Embryonic facial prominence (tissue), 1 donor: Measurements from ENCODE around the gene FAM13B.
"Not testable (repeated sequence)": the region's sequence is repeated elsewhere in the genome, so short reads cannot be mapped to it uniquely, and the experiment has no call there.

Experiments used
- DNase-seq: peaks from one replicate; pipeline ENCODE4 v3.0.0-alpha.2; 2016; ENCODE audit errors: extremely low spot score

Gene FAM13B

GRCh38 chr5:137970384-137970783 is 62.5 kb downstream of the FAM13B start:
- DNase-seq, result not testable (repeated sequence)

GRCh38 chr5:137960819-137961218 is 72.1 kb downstream of the FAM13B start:
- DNase-seq, result no peak

DNA sequence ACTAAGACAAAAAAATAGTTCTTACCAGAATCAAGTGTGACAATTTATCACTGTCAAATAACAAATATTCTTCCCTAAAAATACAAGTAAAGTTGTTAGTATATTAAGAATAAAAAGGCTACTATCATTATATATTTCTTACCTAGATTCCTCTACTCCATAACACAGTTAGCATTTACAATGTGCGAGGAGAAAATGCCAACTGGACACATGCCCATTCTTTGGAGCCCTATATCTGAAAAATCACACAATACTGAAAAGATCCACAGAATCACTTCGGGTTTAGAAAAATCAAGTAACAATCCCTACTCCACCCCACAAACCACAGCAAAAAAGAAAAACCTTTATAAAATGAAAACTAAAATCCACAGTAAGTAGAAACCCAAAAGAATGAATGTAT is 72.7 kb downstream of the FAM13B start:
- no peak for DNase-seq

DNA sequence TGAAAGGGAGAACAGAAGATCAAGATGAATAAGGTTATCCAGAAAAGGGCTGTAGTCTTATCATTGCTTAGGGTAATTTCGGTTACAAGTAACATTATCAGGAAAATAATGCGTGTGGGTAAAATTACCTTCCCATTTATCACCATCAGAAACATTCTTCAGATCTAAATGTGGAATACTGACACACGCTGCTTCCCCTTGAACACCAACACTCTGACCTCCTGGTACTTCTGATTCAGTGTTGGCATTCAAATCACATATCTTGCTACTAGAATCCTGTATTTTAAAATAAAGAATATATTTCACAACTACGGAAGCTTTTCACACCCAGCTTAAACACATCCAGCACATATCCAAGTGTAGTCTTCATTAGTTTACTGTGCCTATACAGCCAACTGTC is 73.4 kb downstream of the FAM13B start:
- no peak for DNase-seq

DNA sequence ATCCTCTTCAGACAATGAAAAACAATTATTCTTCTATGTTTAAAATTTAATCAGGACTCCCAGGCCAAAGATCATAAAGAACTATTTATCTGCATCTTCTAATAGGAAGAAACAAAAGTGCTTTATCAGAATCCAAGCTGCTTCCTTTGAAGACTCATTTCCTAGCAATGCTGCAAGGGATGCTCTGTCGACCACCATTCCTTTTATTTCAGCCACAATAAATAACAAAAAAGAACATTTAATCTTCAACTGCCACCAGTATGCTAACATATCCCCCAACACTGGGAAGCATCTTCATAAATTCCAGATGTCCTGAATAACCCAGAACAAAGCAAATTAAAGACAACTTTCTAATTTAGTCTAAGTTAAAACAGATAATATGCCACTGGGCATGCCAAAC is 74.9 kb downstream of the FAM13B start:
- no peak for DNase-seq

GRCh38 chr5:137954131-137954879 is 78.6 kb downstream of the FAM13B start:
- DNase-seq, result no peak

DNA sequence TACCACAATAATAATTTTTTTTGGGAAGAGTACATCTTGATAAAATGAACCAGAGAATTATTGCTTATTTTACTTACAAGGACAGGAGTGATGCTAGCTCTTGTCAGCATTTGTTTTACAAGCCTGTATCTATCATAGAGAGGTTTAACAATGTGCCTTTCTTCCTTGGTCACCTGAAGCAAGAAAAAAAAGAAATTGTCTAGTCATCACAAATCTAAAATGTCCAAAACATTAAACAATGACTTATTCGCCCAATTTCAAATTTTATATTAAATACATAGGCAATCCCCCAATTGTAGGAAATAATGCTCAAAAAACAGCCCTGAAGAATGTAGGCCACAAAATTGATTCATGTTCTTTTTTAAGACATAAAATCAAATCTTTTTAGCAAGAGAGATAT is 87.1 kb downstream of the FAM13B start:
- DNase-seq, result no peak

GRCh38 chr5:137944280-137944679 is 88.6 kb downstream of the FAM13B start:
- DNase-seq, result not testable (repeated sequence)

DNA sequence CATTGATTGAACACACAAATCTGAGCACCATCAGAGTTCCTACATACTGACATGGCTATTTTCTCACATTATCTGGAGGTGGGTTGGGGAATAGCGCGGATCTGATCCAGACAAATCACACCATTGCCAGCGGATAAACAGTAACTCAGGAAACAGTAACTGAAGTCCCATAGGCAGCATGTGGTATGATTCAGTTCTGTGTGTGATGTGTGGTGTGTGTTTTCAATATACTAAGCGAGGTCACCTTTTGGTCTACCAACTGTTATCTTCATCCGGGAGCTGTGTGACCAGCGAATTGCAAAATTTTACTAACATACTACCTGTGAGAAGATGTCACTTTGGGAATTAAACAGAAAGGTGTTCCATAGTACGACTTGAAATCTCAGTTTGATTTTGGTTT is 93.5 kb downstream of the FAM13B start:
- no peak for DNase-seq

GRCh38 chr5:137938751-137939143 is 94.1 kb downstream of the FAM13B start:
- DNase-seq, result no peak

GRCh38 chr5:137937994-137938750 is 94.7 kb downstream of the FAM13B start:
- no peak for DNase-seq

DNA sequence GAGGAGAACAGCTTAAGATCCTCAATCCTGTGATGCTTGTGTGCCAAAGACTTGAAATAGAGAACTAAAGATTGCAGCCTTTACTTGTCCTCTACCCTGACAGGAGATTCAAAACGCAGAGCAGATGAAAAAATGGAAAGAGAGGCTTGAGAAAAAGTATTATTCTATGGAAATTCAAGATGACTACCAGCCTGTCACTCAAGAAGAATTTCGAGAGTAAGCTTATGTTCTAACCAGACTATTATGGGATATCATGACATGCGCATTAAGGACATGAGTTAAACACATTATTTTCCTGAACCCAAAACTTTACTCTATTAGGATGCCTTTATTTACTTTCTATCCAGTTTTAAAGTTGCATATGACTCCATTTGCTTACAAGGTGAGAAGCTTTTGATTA is 97.2 kb downstream of the FAM13B start:
- no peak for DNase-seq

DNA sequence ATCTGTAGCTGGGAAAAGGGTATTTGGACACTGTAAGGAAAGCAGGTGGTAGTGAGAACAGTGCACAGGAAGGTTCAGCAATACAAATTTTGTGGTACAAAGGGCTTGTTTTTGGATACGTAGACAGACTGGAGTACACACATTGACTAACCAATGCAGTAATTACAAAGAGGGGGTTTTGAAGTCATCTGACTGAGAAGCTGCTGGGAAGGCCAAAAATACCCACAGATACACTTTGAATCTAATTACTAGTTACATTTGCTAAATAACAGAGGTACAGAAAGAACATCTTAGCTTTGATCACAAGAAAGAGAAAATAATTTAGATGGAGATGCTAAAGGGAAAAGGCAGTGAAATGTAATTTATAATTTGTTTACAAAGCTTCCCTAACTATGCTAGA is 97.7 kb downstream of the FAM13B start:
- DNase-seq, result no peak

- DNase-seq, result no peak
Measured at GRCh38 chr5:137933491-137933911, 99.4 kb downstream of the FAM13B start.

DNA sequence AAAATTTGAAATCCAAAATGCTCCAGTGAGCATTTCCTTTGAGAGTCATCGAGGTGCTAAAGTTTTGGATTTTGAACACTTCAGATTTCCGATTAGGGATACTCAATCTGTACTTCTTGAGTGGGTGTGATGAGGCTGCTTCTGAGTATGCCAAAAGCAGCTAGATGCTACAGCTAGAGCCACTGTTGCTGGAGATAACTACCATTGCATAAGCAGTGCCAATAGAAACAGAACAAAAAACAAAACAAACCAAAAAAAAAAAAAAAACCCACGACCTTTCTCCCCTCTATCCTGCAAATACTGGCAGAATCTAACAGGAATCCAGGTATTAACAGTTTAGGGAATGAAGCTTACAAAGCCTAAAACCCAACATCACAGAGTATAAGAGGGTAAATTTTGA is 100.1 kb downstream of the FAM13B start:
- no peak for DNase-seq

GRCh38 chr5:137923856-137924255 is 109.0 kb downstream of the FAM13B start:
- DNase-seq, result no peak

- no peak for DNase-seq
Measured at GRCh38 chr5:137921931-137922330, 110.9 kb downstream of the FAM13B start.

GRCh38 chr5:137916923-137917322 is 116.0 kb downstream of the FAM13B start:
- no peak for DNase-seq

- DNase-seq, result no peak
Measured at GRCh38 chr5:137914758-137915157, 118.1 kb downstream of the FAM13B start.

DNA sequence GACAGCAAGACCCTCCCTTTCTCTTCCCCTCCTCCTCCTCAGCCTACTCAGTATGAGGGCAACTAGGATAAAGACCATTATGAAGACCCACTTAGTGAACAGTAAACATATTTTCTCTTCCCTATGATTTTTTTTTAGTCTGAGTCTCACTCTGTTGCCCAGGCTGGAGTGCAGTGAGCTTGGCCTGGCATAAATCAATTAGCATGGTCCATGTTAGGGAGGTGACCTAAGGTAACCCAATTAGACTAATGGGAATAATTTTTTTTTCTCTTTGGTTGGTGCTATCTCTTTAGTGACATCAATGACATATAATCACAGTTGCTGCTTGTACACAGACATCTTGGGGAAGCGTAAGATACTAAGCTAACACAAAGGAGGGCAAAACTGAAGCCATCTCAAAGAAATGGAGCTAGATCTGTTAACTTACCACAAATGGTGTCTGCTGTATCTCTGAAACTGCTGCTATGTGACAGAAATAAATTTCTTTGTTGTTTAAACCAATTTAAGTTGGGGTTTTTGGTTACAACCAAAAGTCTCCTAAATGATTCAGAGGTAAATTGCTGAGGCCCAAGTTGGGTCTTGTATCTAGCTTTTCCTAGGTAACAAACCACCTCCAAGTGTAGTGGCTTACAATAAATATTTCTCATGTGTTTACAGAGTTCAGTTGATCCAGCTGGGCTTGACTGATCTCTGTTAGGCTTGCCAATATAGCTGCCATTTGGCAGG is 130.3 kb downstream of the FAM13B start:
- no peak for DNase-seq

GRCh38 chr5:137901011-137901817 is 131.7 kb downstream of the FAM13B start:
- no peak for DNase-seq

GRCh38 chr5:137899493-137899892 is 133.4 kb downstream of the FAM13B start:
- no peak for DNase-seq
